A673 (cell line): ENCODE data around the gene BTG4.

Experiments used
- CTCF ChIP-seq: fragments of 300-800, 200-600 bp; sonication (generic); conservative IDR thresholded peaks from 2 replicates; pipeline ENCODE4 v1.5.1; 2017; ENCODE audit warnings: low read depth, mild to moderate bottlenecking, antibody characterized with exemption, low read length, moderate library complexity, mixed read lengths
- EZH2 ChIP-seq: fragments of 200-600 bp; sonication (generic); IDR thresholded peaks from 2 replicates; pipeline ENCODE4 v1.6.1; 2017; ENCODE audit warnings: borderline replicate concordance, low read depth, mild to moderate bottlenecking, mixed read lengths, antibody characterized with exemption, low read length; ENCODE audit not compliant: poor library complexity, severe bottlenecking

DNA sequence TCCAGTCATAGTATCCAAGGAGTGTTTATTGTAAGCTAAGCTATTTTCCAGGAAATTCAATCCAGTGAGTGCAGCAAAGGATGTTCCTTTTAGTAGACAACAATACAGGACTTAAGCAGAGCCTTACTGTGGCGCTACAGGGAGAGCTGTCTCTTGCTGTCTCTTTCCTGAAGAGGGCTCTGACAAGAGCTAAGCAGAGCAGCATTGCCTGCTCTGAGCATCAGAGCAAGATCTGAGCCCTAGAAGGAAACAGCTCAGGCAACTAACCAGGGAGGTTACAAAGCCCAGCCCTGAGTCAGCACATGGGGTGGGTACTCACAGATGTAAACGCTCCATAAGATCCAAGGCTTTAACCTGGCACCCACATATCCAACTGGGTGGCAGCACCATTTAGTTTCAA, 36.3 kb upstream of the BTG4 start:
- no peak for TF ChIP-seq CTCF
- TF ChIP-seq EZH2: no peak
